MM.1S (cell line): ENCODE measurements around the gene PPIF.

Source experiments
- EZH2 ChIP-seq: fragments of 300-600 bp; sonication (generic); optimal IDR thresholded peaks from 2 replicates; pipeline ENCODE3; 2017; ENCODE audit warnings: low read depth, mild to moderate bottlenecking, antibody characterized with exemption, low read length, mixed read lengths
- TF ChIP-seq, protein P1 (sequence below): fragments of 300-600 bp; sonication (generic); IDR thresholded peaks from 2 replicates; pipeline ENCODE4 v1.5.1; 2016; ENCODE audit warnings: antibody characterized with exemption, low read length, mixed read lengths

DNA sequence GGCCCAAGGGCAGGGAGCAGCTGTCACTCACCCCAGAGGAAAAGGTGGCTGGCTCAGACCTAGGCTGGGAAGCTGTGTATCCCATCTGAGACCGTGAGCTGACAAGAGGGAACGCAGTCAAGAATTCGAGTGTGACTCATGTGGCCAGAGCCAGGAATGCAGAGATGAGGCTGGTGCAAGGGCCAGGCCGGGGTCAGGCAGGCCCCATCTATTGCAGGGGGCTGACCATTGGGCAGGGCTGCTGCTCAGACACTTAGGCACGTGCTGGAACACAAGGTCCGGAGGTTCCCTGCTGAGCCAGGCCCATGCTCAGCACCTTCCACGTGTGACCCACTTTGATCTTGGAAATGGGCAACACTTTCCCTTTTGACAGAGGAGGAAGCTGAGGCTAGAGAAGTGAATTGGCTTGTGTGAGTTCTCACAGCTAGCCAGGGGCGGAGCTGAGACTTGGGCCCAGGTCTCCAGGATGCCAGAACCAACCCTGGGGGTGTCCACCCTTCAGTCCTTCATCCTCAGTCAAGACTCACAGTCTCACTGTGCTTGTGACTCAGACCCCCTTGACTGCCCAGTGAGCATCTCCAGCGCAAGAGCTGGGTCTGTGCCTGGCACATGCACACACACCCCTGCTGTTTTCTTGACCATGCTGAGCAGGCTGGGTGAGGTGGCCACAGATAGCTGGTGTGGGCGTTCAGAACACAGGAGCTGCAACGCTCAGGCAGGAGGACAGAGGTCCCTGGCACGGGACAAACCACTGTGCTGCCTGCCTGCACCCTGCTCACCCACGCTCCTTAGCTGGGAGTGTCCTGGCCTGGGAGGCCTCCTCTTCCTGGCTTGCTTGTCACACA is 47.6 kb upstream of the PPIF start:
- TF ChIP-seq, protein P1, sequence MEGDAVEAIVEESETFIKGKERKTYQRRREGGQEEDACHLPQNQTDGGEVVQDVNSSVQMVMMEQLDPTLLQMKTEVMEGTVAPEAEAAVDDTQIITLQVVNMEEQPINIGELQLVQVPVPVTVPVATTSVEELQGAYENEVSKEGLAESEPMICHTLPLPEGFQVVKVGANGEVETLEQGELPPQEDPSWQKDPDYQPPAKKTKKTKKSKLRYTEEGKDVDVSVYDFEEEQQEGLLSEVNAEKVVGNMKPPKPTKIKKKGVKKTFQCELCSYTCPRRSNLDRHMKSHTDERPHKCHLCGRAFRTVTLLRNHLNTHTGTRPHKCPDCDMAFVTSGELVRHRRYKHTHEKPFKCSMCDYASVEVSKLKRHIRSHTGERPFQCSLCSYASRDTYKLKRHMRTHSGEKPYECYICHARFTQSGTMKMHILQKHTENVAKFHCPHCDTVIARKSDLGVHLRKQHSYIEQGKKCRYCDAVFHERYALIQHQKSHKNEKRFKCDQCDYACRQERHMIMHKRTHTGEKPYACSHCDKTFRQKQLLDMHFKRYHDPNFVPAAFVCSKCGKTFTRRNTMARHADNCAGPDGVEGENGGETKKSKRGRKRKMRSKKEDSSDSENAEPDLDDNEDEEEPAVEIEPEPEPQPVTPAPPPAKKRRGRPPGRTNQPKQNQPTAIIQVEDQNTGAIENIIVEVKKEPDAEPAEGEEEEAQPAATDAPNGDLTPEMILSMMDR: no peak
- TF ChIP-seq EZH2: no peak
